Epithelial cell of esophagus (primary cell): ENCODE data around the gene TMPRSS2.

Experiments used
- DNase-seq: peaks from one replicate; pipeline ENCODE4 v3.0.0; 2010; ENCODE audit warnings: low read depth
- H3K4me3 ChIP-seq: 2 replicates; pipeline ENCODE4 v1.5.1; 2011; ENCODE audit warnings: mild to moderate bottlenecking, low read length, control low read depth
- CTCF ChIP-seq: IDR thresholded peaks from 2 replicates; pipeline ENCODE4 v1.5.1; 2011; ENCODE audit warnings: low read depth, mild to moderate bottlenecking, low read length, control low read depth, inconsistent platforms; ENCODE audit not compliant: insufficient read depth; ENCODE audit errors: missing control alignments

TMPRSS2 gene

GRCh38 chr21:41507521-41508414, at the start of gene TMPRSS2:
Gene TMPRSS2, minus strand, starts transcription at chr21:41508158. Its CDS starts 10,025 bp downstream, at chr21:41498133.
- peak within 1 kb of the TSS; percentile 24 for H3K4me3 ChIP-seq
- TF ChIP-seq CTCF, result no peak
- peak; percentile 18 for DNase-seq

GRCh38 chr21:41555057-41555456, 47.1 kb upstream of the TMPRSS2 start:
- DNase-seq, result no peak
- H3K4me3 ChIP-seq, result no peak overlapping the region
- no peak for TF ChIP-seq CTCF

- H3K4me3 ChIP-seq, result no peak overlapping the region
- no peak for TF ChIP-seq CTCF
- no peak for DNase-seq
Observed at GRCh38 chr21:41552254-41552653, 44.3 kb upstream of the TMPRSS2 start.

- no peak for TF ChIP-seq CTCF
- DNase-seq, result no peak
- H3K4me3 ChIP-seq, result no peak overlapping the region
Observed at GRCh38 chr21:41548781-41549180, 40.8 kb upstream of the TMPRSS2 start.

- TF ChIP-seq CTCF, result no peak
- no peak overlapping the region for H3K4me3 ChIP-seq
- DNase-seq, result no peak
Observed at GRCh38 chr21:41547111-41547510, 39.2 kb upstream of the TMPRSS2 start.

GRCh38 chr21:41545500-41546359, 37.8 kb upstream of the TMPRSS2 start:
- TF ChIP-seq CTCF, result no peak
- H3K4me3 ChIP-seq, result no peak overlapping the region
- DNase-seq, result no peak
